ENCODE measurements around the gene UNC13B.

The UNC13B gene

DNA sequence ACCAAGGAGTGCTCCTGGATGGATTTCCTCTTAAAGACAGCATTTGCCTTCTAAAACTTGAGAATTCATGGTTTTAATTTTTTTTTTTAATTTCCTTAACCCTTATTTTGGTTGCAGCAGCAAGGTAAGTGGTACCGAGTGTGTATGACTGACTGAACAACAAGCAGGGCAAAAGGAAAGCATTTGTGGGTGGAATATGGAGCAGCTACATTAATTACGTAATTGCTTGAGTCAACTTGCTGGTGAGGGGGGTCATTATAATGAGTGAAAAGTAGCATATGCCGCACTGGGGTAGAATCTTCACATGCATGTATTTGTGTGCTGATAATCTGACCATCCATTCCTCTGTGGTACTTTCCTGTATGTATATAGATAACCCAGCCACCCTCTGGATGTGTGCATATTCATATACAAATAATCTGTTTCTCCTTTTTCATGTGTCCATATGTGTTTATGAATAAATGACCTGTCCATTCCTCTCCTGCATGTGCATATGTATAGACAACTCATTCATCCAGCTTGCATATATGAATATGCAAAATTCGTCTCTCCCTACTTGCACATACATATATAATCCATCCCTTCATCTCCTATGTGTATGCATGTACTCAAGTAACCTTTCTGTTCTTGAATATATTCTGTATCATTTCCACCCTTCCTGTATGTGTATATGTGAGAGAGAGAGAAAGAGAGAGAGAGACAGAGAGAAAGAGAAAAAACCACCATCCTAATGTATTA, 180.6 kb downstream of the UNC13B start:
- Histone ChIP-seq H3K4me1 (ENCODE audit: control insufficient read depth, insufficient read depth, low read length) (no peaks in the 10 kb centered on the region; the same call in 1 of the 2 replicates), H3K27me3 (ENCODE audit: control insufficient read depth, insufficient read depth, low read length) (no peaks in the 10 kb centered on the region), H3K4me3 (ENCODE audit: low read length) (no peak overlapping the region), H3K9me3 (ENCODE audit: control insufficient read depth, insufficient read depth, low read length) (no peaks in the 10 kb centered on the region), H3K27ac (ENCODE audit: low read length) (no peak overlapping the region), H3K36me3 (ENCODE audit: control insufficient read depth, insufficient read depth, low read length) (no peaks in the 10 kb centered on the region)
- no CpG with 5 or more reads among the region's 4 CpGs for WGBS (ENCODE audit: insufficient coverage, insufficient read length)
- DNase-seq (ENCODE audit: low read depth, low spot score), result no peak

DNA sequence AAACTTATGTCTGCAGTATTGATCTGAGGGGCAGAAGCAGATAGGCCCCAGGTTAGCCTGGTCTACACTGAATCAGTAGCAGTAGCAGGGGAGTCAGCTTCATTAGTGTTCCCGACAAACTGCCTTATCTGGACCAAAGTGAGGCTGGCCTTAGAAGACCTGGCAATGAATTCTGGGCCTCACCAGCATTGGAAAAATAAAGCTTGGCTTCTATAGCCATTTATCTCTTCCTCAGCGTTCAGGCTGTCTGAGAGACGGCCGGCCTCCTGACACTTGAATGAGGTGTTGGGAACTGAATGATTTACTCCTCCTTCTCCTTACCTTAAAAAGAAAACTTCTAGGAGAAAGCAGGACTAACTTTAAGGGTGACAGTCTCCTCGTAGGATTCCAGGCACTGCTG, 186.3 kb downstream of the UNC13B start:
- WGBS (ENCODE audit: insufficient coverage, insufficient read length), result no CpG with 5 or more reads among the region's 5 CpGs
- no peaks in the 10 kb centered on the region for H3K27me3 ChIP-seq (ENCODE audit: control insufficient read depth, insufficient read depth, low read length)

DNA sequence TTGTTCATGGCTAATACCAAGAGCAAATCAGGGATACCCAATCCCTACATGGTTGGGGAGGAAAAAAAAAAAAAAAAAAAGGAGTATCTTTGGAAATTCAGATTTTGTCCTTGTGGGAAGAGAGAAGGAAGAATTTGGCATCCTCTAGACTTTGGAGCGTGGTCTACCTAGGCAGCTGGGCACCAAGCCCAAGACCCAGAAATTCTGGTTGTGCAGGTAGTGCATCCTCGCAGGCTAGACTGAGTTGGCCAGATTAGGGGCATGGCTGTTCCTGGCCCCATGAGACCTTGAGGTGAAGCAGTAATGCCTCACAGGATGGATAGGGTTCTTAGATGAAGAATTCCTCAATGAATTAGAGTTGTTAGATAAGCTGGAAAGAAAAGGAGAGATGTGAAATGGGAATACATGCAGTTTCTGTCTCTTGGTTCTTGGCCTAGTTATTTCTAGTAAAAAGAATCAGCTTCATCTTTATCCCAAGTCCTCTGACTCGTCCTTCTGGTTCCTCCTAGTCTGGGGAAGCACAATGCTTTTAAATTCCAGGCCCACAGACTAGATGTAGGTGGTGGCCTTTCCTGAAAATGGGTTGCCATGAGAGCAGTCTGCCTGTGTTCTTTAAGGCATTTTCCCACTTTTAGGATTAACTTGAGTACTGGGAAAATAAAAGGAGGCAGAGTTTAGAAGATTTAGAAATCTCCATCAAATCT, 187.6 kb downstream of the UNC13B start:
- WGBS (ENCODE audit: insufficient coverage, insufficient read length), result no CpG with 5 or more reads among the region's 3 CpGs
- no peaks in the 10 kb centered on the region for H3K4me1 ChIP-seq (ENCODE audit: control insufficient read depth, insufficient read depth, low read length)
- H3K27me3 ChIP-seq (ENCODE audit: control insufficient read depth, insufficient read depth, low read length), result no peaks in the 10 kb centered on the region
- no peaks in the 10 kb centered on the region for H3K36me3 ChIP-seq (ENCODE audit: control insufficient read depth, insufficient read depth, low read length)
- no peak overlapping the region for H3K27ac ChIP-seq (ENCODE audit: low read length)
- no peak overlapping the region for H3K4me3 ChIP-seq (ENCODE audit: low read length)
- DNase-seq (ENCODE audit: low read depth, low spot score), result no peak
- H3K9me3 ChIP-seq (ENCODE audit: control insufficient read depth, insufficient read depth, low read length), result no peaks in the 10 kb centered on the region

More for the DNA sequence above, 186.3 kb downstream of the UNC13B start:
- Histone ChIP-seq H3K36me3 (ENCODE audit: control insufficient read depth, insufficient read depth, low read length) (no peaks in the 10 kb centered on the region), H3K4me3 (ENCODE audit: low read length) (no peak overlapping the region), H3K27ac (ENCODE audit: low read length) (no peak overlapping the region), H3K9me3 (ENCODE audit: control insufficient read depth, insufficient read depth, low read length) (no peaks in the 10 kb centered on the region), H3K4me1 (ENCODE audit: control insufficient read depth, insufficient read depth, low read length) (no peaks in the 10 kb centered on the region)
- no peak for DNase-seq (ENCODE audit: low read depth, low spot score)

DNA sequence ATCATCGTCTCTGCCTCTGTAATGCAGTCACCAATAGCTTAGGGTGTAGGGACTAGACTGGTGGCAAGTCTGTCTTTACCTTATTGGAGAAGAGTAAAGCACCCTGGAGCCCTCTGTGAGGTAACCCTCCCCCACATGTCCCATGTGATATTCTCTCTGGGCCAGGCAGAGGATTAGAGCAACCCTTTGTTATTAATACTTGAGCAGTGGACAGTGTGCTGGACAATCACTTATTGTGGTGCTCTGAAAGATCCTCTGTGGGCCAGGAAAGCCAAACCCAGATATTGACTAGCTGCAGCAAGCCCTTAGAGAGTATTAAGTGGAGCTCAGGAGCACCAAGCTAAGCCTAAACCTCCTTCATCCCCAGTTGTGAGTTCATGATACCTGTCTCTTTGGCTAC, 188.4 kb downstream of the UNC13B start:
- WGBS (ENCODE audit: insufficient coverage, insufficient read length), result no CpG with 5 or more reads among the region's 1 CpG

DNA sequence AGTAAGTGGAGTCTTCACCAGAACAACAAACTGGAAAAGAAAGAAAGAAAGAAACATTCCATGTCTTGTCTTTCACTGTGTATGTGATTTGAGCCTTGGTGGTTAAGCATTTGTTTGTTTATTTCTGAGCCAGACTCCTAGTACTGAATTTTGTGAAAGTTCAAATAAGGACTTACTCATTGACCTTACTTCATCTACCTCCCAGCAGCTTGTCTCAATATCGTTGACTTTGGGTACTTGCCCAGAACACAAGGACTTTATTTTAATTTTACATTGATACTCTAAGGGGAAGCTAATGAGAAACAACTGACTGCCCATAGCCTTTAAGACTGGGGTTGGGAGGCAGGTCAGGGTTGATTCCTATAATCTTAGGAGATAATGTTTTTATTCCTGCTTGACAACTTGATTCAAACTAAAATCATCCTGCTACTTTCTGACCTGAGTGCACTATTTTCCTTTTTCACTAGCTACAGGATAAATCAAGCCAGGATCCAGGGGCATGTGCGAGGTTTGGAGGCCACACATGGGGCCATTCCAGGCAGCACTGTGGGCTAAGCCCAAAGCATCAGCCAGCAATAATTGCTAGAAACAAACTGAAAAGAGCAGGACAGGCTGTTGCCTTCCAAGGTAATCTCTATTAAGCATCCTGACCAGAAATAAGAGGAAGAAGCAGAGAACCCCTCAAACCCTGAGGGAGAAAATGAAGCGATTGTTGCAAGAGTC, 189.2 kb downstream of the UNC13B start:
- no peak overlapping the region for H3K4me3 ChIP-seq (ENCODE audit: low read length)
- no peak overlapping the region for H3K27ac ChIP-seq (ENCODE audit: low read length)
- no peaks in the 10 kb centered on the region for H3K27me3 ChIP-seq (ENCODE audit: control insufficient read depth, insufficient read depth, low read length)
- no CpG with 5 or more reads among the region's 3 CpGs for WGBS (ENCODE audit: insufficient coverage, insufficient read length)
- no peaks in the 10 kb centered on the region for H3K36me3 ChIP-seq (ENCODE audit: control insufficient read depth, insufficient read depth, low read length)
- DNase-seq (ENCODE audit: low read depth, low spot score), result no peak
- H3K4me1 ChIP-seq (ENCODE audit: control insufficient read depth, insufficient read depth, low read length), result no peaks in the 10 kb centered on the region
- no peaks in the 10 kb centered on the region for H3K9me3 ChIP-seq (ENCODE audit: control insufficient read depth, insufficient read depth, low read length)

More for the DNA sequence above, 188.4 kb downstream of the UNC13B start:
- no peak for DNase-seq (ENCODE audit: low read depth, low spot score)
- H3K9me3 ChIP-seq (ENCODE audit: control insufficient read depth, insufficient read depth, low read length), result no peaks in the 10 kb centered on the region
- H3K4me1 ChIP-seq (ENCODE audit: control insufficient read depth, insufficient read depth, low read length), result no peaks in the 10 kb centered on the region
- no peaks in the 10 kb centered on the region for H3K36me3 ChIP-seq (ENCODE audit: control insufficient read depth, insufficient read depth, low read length)
- no peak overlapping the region for H3K27ac ChIP-seq (ENCODE audit: low read length)
- no peaks in the 10 kb centered on the region for H3K27me3 ChIP-seq (ENCODE audit: control insufficient read depth, insufficient read depth, low read length)
- no peak overlapping the region for H3K4me3 ChIP-seq (ENCODE audit: low read length)

DNA sequence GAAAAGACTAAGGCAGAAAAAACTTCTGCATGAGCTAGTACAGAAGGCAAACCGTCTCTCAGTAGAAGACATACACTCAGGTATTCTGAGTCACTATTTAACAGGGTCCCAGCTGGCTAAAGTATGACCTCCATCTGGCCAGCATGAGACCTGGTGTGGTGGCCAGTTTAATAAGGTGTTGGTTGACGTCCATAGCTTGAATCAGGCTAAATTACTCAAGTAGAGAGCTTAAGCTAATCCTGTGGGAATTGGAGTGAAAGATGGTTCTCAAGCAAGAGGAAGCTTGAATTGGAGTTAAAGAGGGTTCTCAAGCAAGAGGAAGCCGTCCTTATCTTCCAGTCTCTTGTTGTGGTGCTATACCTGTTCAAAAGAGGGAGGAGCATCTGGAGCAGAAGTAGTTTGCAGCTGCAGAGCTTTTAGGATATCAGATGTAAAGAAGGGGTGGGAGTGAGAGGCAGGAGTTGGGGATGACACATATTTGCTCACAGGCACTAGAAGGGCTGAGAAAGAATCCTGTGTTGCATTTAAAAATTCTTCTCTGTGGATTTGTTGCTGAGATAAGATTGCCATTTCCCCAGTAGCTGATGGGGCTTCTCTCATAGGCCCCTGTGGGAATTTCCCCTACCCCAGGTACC, 192.0 kb downstream of the UNC13B start:
- Histone ChIP-seq H3K27ac (ENCODE audit: low read length) (no peak overlapping the region), H3K9me3 (ENCODE audit: control insufficient read depth, insufficient read depth, low read length) (no peaks in the 10 kb centered on the region), H3K27me3 (ENCODE audit: control insufficient read depth, insufficient read depth, low read length) (no peaks in the 10 kb centered on the region), H3K36me3 (ENCODE audit: control insufficient read depth, insufficient read depth, low read length) (no peaks in the 10 kb centered on the region), H3K4me3 (ENCODE audit: low read length) (no peak overlapping the region), H3K4me1 (ENCODE audit: control insufficient read depth, insufficient read depth, low read length) (no peaks in the 10 kb centered on the region)
- WGBS (ENCODE audit: insufficient coverage, insufficient read length), result no CpG with 5 or more reads among the region's 3 CpGs
- DNase-seq (ENCODE audit: low read depth, low spot score), result no peak

DNA sequence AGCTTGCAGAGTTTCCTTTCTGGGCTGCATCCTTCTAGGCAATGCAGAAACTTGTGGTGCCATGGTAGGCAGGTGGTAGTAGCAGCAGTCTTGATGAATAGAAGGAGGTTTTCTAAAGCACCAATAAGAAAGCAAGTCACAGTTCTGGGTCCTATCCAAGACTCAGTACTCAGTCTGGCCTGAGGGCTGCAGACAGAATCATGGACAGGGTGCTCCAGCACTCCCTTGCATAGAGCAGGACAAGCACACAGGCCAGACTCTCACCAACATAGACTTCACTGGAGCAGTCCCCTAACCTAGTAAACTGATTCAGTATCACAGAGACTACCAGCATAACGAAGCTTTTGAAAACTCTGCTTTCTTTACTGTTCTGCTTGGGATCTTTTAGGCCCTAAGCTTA, 194.1 kb downstream of the UNC13B start:
- Histone ChIP-seq H3K9me3 (ENCODE audit: control insufficient read depth, insufficient read depth, low read length) (no peaks in the 10 kb centered on the region), H3K27me3 (ENCODE audit: control insufficient read depth, insufficient read depth, low read length) (no peaks in the 10 kb centered on the region), H3K4me1 (ENCODE audit: control insufficient read depth, insufficient read depth, low read length) (no peaks in the 10 kb centered on the region), H3K27ac (ENCODE audit: low read length) (no peak overlapping the region), H3K4me3 (ENCODE audit: low read length) (no peak overlapping the region), H3K36me3 (ENCODE audit: control insufficient read depth, insufficient read depth, low read length) (no peaks in the 10 kb centered on the region)
- DNase-seq (ENCODE audit: low read depth, low spot score), result no peak
- WGBS (ENCODE audit: insufficient coverage, insufficient read length), result no CpG with 5 or more reads among the region's 1 CpG

DNA sequence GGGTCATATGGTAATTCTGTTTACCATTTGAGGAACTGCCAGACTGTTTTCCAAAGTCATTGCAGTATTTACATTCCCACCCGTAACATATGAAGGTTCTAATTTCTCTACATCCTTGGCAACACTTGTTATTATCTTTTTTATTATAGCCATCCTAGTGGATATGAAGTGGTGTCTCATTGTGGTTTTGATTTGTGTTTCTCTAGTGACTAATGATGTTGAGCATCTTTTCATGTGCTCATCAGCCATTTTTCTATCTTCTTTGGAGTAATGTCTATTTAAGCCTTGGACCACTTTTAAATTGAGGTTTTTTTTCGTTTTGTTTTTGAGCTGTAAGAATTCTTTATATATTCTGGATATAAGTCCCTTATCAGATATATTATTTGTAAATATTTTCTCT, 195.3 kb downstream of the UNC13B start:
- Histone ChIP-seq H3K4me3 (ENCODE audit: low read length) (no peak overlapping the region), H3K27me3 (ENCODE audit: control insufficient read depth, insufficient read depth, low read length) (no peaks in the 10 kb centered on the region), H3K4me1 (ENCODE audit: control insufficient read depth, insufficient read depth, low read length) (no peaks in the 10 kb centered on the region), H3K36me3 (ENCODE audit: control insufficient read depth, insufficient read depth, low read length) (no peaks in the 10 kb centered on the region), H3K27ac (ENCODE audit: low read length) (no peak overlapping the region), H3K9me3 (ENCODE audit: control insufficient read depth, insufficient read depth, low read length) (no peaks in the 10 kb centered on the region)
- no CpG with 5 or more reads among the region's 2 CpGs for WGBS (ENCODE audit: insufficient coverage, insufficient read length)
- DNase-seq (ENCODE audit: low read depth, low spot score), result no peak

DNA sequence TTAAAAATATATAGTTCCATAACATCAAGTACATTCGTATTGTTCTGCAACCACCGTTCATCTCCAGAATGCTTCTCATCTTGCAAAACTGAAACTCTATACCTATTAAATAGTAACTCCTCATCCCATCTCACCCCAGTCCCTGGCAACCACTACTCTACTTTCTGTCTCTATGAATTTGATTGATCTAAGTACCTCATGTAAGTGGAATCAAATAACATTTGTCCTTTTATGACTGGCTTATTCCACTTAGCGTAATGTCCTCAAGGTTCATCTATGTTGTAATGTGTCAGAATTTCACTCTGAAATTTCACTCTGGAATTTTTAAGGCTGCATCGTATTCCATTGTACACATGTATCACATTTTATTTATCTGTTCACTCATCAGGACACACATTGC, 196.0 kb downstream of the UNC13B start:
- Histone ChIP-seq H3K36me3 (ENCODE audit: control insufficient read depth, insufficient read depth, low read length) (no peaks in the 10 kb centered on the region), H3K9me3 (ENCODE audit: control insufficient read depth, insufficient read depth, low read length) (no peaks in the 10 kb centered on the region), H3K27me3 (ENCODE audit: control insufficient read depth, insufficient read depth, low read length) (no peaks in the 10 kb centered on the region), H3K4me1 (ENCODE audit: control insufficient read depth, insufficient read depth, low read length) (no peaks in the 10 kb centered on the region), H3K4me3 (ENCODE audit: low read length) (no peak overlapping the region), H3K27ac (ENCODE audit: low read length) (no peak overlapping the region)
- no CpG with 5 or more reads among the region's 4 CpGs for WGBS (ENCODE audit: insufficient coverage, insufficient read length)
- DNase-seq (ENCODE audit: low read depth, low spot score), result no peak

DNA sequence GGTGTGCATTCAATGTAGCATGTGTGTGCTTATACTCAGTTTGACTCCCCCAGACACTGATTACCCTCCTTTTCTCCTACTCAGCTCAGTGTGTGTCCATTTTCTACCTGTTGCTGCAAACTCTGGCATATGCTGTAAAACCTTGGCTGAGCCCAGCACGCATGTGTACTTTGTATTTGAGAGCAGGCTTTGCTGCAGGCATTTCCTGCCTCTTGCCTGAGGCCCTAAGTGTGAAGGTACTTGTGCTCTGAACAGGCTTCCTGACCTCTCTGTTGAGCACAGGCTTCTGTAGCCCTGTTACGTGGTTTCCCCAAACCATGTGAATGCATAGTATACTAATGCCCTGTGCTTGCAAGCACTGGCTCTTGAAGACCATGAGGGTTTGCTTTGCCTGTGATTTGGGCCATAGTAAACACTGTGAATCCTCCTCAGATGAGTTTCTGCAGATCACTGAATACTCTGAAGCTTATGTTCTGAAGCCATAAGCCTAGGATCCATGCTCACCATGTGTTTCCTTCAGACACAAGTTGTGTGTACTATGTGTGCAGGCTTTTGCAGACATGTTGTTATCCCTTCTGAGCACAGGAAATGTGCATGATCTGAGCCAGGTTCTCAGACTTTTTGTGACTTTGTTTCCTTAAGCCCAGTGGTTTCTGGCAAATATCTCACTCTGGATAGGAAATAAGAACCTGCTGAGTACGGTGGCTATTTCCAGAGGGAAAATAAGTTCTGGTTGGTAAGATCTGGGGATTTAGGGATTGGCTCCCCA, 203.2 kb downstream of the UNC13B start:
- Histone ChIP-seq H3K4me3 (ENCODE audit: low read length) (no peak overlapping the region), H3K36me3 (ENCODE audit: control insufficient read depth, insufficient read depth, low read length) (no peaks in the 10 kb centered on the region), H3K27ac (ENCODE audit: low read length) (no peak overlapping the region), H3K4me1 (ENCODE audit: control insufficient read depth, insufficient read depth, low read length) (no peaks in the 10 kb centered on the region), H3K9me3 (ENCODE audit: control insufficient read depth, insufficient read depth, low read length) (no peaks in the 10 kb centered on the region), H3K27me3 (ENCODE audit: control insufficient read depth, insufficient read depth, low read length) (no peaks in the 10 kb centered on the region)
- no CpG with 5 or more reads among the region's 3 CpGs for WGBS (ENCODE audit: insufficient coverage, insufficient read length)
- no peak for DNase-seq (ENCODE audit: low read depth, low spot score)
